ENCODE data around the gene TP53I11. TPM values are rescaled to one million over a fixed set of nuclear protein-coding genes. Genes with fewer than 3 reads are reported as not detected.

The TP53I11 gene
- total RNA-seq, 1 experiment from 2014 or later: 46.9 TPM

GRCh38 chr11:44949160-44950030, 1.3 kb downstream of the TP53I11 start:
- no peaks in the 10 kb centered on the region for H3K27me3 ChIP-seq (ENCODE audit: insufficient read depth, low read length)
- peaks cover 16% of the 10 kb centered on the region; the same call in 1 of the 2 replicates for H3K79me2 ChIP-seq (ENCODE audit: insufficient read depth, low read length)
- H3K9me3 ChIP-seq (ENCODE audit: control insufficient read depth in 1 of 2, insufficient read depth in 1 of 2, low read depth in 1 of 2, low read length in 2 of 2): no peaks in the 10 kb centered on the region
- peak overlapping the region; percentile 80 for H3K27ac ChIP-seq (ENCODE audit: low read depth, low read length)
- DNase-seq (ENCODE audit: low read depth, low spot score) (no peak), ATAC-seq (peak; percentile 61)
- no peaks in the 10 kb centered on the region for H4K20me1 ChIP-seq (ENCODE audit: insufficient read depth)
- peak overlapping the region; percentile 87 to 89 for H3K4me3 ChIP-seq (replicated peaks in 1 of 2; ENCODE audit: low read depth in 1 of 2, low read length in 2 of 2)
- CTCF ChIA-PET: interaction anchor here (1.1 kb wide), 1 partner anchor 13 kb away, joined by 4 read pairs; no protein-coding TSS in a partner anchor
- intact Hi-C loops (cut with micrococcal nuclease): no loop called here
- H2AFZ ChIP-seq (ENCODE audit: low read depth, low read length, poor library complexity, severe bottlenecking): peak overlapping the region; percentile 2
- no TSS peak for BruUV-seq (replicated peaks)
- peak; percentile 23; the same call in 1 of the 2 replicates for TF ChIP-seq POLR2AphosphoS5 (IDR thresholded peaks at IDR 0.05; ENCODE audit: low read depth, low read length)
- TF ChIP-seq SP1 (IDR thresholded peaks at IDR 0.05; ENCODE audit: low read depth): no peak
- no peak for TF ChIP-seq CBX3 (IDR thresholded peaks at IDR 0.05; ENCODE audit: low read depth)
- TF ChIP-seq CTCF (IDR thresholded peaks at IDR 0.05 in 2 of 3, conservative IDR thresholded peaks at IDR 0.05 in 1 of 3; ENCODE audit: borderline replicate concordance in 1 of 3, insufficient read depth in 1 of 3, low read depth in 2 of 3, low read length in 2 of 3): peak; percentile 19 to 74 (median 74); a peak in 4 of 6 replicates
- H3K36me3 ChIP-seq (ENCODE audit: control insufficient read depth in 1 of 2, insufficient read depth in 2 of 2, low read length in 2 of 2): no peaks in the 10 kb centered on the region
- peak overlapping the region; percentile 85 for H3K4me2 ChIP-seq (ENCODE audit: low read length)
- peaks cover 3 to 15% of the 10 kb centered on the region in 2 experiments; a peak in 2 of 4 replicates for H3K4me1 ChIP-seq (ENCODE audit: control insufficient read depth in 1 of 2, insufficient read depth in 2 of 2, low read length in 2 of 2)
- H3K9me2 ChIP-seq (ENCODE audit: insufficient read depth): no peaks in the 10 kb centered on the region
- RAD21 ChIA-PET (ENCODE audit: low non-redundant PET in 1 of 2, low total read pairs in 2 of 2, uncharacterized antibody in 2 of 2, unreplicated experiment in 2 of 2): interaction anchor here in 1 of 2 experiments (0.7 kb wide), 1 partner anchor 18 kb away, joined by 3 read pairs; no protein-coding TSS in a partner anchor
- H3K9ac ChIP-seq (ENCODE audit: low read length): peak overlapping the region; percentile 72
- POLR2A ChIA-PET: no interaction called here

GRCh38 chr11:44948155-44948554, 2.5 kb downstream of the TP53I11 start:
- RAD21 ChIA-PET (ENCODE audit: low non-redundant PET in 1 of 2, low total read pairs in 2 of 2, uncharacterized antibody in 2 of 2, unreplicated experiment in 2 of 2): no interaction called here
- no peak overlapping the region for H3K9ac ChIP-seq (ENCODE audit: low read length)
- intact Hi-C loops (cut with micrococcal nuclease): no loop called here
- H3K9me2 ChIP-seq (ENCODE audit: insufficient read depth): no peaks in the 10 kb centered on the region
- no peaks in the 10 kb centered on the region for H3K27me3 ChIP-seq (ENCODE audit: insufficient read depth, low read length)
- DNase-seq (ENCODE audit: low read depth, low spot score) (no peak), ATAC-seq (no peak)
- CTCF ChIA-PET: interaction anchor here (1.2 kb wide), 2 partner anchors 12 to 157 kb away, joined by 3 to 5 read pairs; no protein-coding TSS in a partner anchor
- no TSS peak for BruUV-seq (replicated peaks)
- POLR2A ChIA-PET: no interaction called here
- no peaks in the 10 kb centered on the region for H4K20me1 ChIP-seq (ENCODE audit: insufficient read depth)
- no peak overlapping the region for H3K4me3 ChIP-seq (replicated peaks in 1 of 2; ENCODE audit: low read depth in 1 of 2, low read length in 2 of 2)
- H3K9me3 ChIP-seq (ENCODE audit: control insufficient read depth in 1 of 2, insufficient read depth in 1 of 2, low read depth in 1 of 2, low read length in 2 of 2): no peaks in the 10 kb centered on the region
- peaks cover 16% of the 10 kb centered on the region; the same call in 1 of the 2 replicates for H3K79me2 ChIP-seq (ENCODE audit: insufficient read depth, low read length)
- peaks cover 3 to 15% of the 10 kb centered on the region in 2 experiments; a peak in 2 of 4 replicates for H3K4me1 ChIP-seq (ENCODE audit: control insufficient read depth in 1 of 2, insufficient read depth in 2 of 2, low read length in 2 of 2)
- H2AFZ ChIP-seq (ENCODE audit: low read depth, low read length, poor library complexity, severe bottlenecking): no peak overlapping the region
- H3K27ac ChIP-seq (ENCODE audit: low read depth, low read length): no peak overlapping the region
- no peaks in the 10 kb centered on the region for H3K36me3 ChIP-seq (ENCODE audit: control insufficient read depth in 1 of 2, insufficient read depth in 2 of 2, low read length in 2 of 2)
- H3K4me2 ChIP-seq (ENCODE audit: low read length): no peak overlapping the region
- TF ChIP-seq TCF7L2 (IDR thresholded peaks at IDR 0.05; ENCODE audit: borderline replicate concordance, extremely low read depth, insufficient read depth, insufficient read length) (no peak), CTCF (IDR thresholded peaks at IDR 0.05 in 2 of 3, conservative IDR thresholded peaks at IDR 0.05 in 1 of 3; ENCODE audit: borderline replicate concordance in 1 of 3, insufficient read depth in 1 of 3, low read depth in 2 of 3, low read length in 2 of 3) (no peak), POLR2AphosphoS5 (IDR thresholded peaks at IDR 0.05; ENCODE audit: low read depth, low read length) (no peak), JUND (IDR thresholded peaks at IDR 0.05) (no peak), EZH2 (IDR thresholded peaks at IDR 0.05) (no peak), RAD21 (IDR thresholded peaks at IDR 0.05; ENCODE audit: low read depth) (no peak), ATF3 (IDR thresholded peaks at IDR 0.05) (no peak), MAX (IDR thresholded peaks at IDR 0.05) (no peak), SP1 (IDR thresholded peaks at IDR 0.05; ENCODE audit: low read depth) (no peak), CBX3 (IDR thresholded peaks at IDR 0.05; ENCODE audit: low read depth) (no peak), ELF1 (IDR thresholded peaks at IDR 0.05; ENCODE audit: borderline replicate concordance, low read depth) (no peak), EGR1 (IDR thresholded peaks at IDR 0.05; ENCODE audit: low read depth) (no peak), SIN3A (IDR thresholded peaks at IDR 0.05; ENCODE audit: low read depth) (no peak)

Data from HCT116 (cell line).